ENCODE results near the gene USB1.

The USB1 gene

DNA sequence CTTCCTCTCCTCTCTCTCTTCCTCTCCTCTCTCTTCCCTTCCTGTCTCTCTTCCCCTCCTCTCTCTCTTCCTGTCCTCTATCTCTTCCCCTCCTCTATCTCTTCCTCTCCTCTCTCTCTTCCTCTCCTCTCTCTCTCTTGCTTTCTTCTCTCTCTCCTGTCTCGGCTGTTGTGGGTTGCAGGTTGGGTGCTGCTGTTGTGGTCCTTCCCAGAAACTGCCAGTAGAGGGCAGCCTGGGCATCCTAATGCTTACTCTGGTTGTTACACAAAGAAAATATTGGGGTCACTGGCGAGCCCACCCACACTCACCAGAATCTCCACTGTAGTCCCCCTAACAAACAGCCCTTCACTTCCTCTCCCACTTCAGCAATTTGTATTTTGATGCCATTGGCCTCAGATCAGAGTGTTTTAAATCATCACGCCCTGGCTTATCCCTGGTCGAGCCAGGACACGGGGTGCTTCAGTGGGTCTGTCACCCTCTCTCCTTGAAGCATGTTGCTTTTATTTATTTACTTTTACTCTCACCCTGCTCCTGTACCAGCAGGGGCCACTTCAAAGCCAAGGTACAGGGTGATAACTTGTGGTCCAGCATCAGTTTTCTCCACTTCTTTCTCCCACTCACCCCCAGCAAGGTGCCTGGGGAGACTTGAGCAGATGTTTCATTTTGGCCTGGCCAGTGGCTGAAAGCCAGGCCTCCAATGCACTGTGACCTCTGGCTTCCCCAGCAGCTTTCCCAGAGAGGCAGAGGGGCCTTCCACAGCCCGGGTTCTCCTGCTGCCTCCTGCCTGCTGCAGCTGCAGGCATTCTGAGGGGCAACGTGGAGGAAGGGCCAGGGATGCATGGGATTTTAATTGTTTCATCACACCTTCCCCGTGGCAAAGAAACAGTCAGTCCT lies 19.7 kb downstream of the USB1 start:
- DNase-seq (ENCODE audit: low spot score) = peak; percentile 70

DNA sequence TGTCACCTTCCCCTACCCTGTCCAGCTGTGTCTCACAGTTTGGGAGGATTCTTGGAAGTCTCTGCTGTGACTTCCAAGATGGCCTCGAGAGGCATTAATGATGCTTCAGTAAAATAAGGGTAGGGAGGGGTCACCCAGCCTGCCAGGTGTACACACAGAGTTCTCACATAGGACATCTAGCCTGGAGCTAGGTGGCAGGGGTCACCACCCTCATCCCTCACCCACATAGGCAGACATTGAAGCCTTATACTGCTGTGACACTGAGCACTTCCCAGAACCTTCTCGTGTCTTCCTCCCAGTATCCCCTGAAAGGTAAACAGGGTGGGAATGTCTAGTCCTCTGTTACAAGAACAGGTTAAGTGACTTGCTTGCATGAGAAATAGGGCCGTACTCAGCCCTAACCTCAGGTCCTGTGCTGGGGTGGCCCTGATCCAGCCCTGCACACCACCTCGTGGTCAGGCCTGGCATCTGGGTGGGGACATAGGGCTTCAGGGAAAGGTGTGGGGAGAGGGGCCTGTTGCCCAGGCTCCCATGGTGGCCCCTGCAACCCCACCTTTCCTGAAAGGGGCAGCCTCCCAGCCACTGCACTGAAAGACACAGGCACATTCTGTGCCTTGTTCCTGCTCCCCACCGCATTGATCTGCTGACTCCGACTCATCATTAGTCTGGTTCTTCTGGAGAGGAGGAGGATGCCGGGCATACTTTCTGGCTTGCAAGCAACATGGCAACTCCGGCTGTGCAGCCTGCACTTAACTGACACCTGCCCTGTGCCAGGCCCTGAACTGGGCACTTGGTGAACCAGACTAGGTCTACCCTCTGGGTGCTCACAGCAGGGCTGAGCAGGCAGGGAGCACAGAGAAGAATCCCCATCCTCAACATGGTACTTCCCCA lies 20.7 kb downstream of the USB1 start:
- no peak for DNase-seq (ENCODE audit: low spot score)

DNA sequence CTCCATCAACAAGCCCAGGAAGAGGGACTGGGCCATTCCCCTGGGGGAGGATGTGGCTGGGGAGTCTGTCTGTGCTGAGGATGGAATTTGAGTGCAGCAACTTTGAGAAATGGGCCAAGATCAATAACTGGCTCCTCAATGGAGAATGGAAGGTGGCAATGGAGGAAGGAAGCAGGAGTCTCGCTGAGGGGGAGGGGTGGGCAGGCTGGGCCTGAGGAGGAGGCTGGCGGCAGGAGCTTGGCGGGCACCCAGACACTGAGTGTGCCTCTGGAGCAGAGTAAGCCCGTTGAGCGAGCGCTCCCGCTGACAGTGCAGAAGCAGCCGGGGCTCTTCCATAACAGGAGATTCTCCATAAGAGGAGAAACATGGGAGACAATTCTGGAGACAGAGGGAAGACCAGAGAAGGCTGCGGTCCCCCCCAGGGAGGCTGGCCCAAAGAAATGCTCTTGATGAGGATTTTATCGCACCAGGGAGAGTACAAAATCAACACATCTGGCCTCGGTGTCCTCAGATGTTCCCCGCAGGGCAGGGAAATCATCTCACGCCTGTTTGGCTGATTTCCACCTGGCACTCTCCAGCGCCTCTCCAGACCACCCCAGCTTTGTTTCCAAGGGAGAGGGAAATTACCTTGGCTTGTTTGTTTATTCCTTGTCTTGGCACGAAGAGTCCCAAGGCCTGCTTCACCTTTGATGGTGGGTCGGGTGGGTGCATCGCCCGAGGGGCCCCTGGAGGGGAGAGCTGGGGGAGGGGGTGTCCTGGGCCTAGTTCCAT lies 21.6 kb downstream of the USB1 start:
- no peak for DNase-seq (ENCODE audit: low spot score)

DNA sequence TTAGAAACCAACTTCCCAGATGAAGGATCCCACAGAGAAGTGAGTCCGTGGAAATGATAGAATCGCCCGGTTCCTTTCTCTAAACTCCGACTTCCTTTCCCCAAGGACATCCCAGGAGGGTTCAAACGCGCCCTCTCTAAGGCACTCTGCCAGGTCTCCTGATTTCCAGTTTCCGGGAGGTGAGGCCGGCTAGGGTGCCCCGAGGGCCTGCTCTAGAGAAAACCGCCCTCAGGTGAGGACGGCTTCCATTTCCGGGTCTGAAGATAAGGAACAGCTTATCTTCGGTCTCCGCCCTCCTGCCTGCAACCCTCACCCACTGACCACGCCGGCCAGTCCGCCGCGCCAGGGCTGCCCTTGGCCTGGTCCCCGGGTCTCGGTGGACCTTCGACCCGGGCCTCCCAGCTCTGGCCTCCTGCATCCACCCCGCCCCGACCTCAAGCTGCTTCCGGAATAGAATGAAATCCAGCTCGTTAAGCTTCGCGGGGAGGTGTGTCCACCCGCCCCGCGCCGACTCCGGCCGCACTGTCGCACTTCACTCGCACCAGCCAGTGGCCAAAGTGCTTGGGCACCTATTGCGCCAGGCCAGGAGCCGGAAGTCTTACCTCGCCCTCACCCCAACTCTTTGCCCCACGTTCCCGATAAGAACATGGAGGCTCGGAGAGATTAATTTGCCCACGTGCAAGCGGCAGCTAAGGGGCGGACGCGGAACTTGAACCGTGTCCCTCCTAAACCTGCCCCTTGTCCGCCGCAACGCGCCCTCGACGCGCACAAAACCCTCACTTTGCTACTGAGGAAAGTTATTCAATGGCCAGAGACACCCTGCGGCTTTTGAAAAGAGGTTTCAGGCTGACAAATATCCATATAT lies 23.5 kb downstream of the USB1 start:
- no peak for DNase-seq (ENCODE audit: low spot score)

DNA sequence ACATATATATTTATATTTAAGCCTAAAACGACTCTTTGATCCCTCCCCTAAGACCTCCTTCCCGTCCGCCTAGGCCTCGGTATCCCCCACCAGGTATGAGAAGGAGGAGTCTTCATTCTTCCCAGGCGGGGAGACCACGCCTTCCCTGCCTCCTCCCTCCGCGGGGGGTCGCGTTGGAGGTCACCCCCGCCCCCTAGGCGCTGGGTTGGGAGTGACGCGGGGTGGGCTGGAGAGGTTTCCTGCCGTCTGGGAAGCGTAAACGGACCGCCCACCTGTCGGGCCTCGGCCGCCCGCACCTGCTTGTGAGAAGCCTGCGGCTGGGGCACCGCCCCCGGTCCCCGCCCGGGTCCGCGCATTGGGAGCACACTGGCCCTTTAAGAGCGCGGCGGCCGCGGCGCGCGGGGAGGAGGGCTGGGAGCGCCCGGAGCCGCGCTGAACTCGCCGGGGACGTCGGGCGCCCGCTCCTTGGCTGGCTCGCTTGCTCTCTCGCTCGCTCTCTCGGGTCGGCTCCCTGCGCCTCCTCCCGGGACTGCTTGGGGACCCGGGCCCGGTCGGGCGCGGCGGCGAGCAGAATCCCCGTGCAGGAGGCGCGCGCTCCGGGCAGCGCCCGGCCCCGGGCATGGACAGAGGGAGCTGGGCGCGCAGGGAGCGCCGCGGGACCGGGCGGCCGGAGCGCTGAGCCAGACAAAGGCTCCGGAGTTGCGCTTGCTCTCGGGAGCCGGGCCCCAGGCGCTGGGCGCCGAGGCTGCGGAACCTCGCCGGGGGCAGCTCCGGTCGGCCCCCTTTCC lies 24.3 kb downstream of the USB1 start, which contains the start of gene MMP15:
Gene MMP15, plus strand, starts transcription at position 404 of the 788 bp plus-strand sequence. CDS start 597 bp downstream, outside the sequence.
- DNase-seq (ENCODE audit: low spot score) = peak; percentile 61

DNA sequence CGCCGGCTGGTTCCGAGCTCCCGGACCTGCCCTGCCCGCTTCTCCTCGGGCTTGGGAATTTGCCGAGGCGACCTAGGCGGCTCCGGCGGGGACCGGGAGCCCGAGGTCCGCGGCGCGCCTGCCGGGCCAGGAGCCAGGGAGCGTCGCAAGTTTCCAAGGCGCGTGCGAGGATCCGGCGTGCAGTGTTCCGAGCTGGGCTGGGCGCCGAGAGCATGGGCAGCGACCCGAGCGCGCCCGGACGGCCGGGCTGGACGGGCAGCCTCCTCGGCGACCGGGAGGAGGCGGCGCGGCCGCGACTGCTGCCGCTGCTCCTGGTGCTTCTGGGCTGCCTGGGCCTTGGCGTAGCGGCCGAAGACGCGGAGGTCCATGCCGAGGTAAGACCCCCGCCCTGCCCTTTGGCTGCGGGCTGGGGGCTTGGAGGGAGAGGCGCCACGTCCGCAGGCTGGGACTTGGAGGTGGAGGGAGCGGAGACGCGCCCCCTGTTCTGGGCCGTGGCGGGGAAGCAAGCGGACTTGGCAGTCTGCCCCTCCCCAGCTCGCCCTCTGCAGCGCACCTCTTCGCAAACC lies 25.0 kb downstream of the USB1 start:
- no peak for DNase-seq (ENCODE audit: low spot score)

DNA sequence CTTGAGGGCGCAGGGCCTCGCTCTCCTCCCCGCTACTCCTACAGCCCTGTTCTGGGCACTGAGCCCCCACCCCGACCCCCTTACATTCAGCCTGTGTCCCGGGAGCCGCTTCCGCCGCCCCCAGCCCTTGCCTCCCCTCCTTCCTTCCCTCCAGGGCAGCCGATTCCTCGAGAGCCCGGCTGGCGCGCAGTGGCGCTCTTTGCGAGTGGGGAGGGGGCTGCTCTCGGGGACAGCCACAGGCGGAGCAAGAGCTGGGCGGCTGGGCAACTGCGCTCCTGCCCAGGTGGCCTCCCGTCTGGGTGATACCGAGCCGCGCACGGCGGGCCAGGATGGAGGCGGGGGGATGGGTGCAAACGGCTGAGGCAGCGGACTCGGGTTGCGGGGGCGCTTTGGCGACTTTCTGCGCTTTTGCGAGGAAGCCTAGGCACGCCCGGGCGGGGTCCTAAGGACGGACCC lies 25.5 kb downstream of the USB1 start:
- DNase-seq (ENCODE audit: low spot score) = no peak

DNA sequence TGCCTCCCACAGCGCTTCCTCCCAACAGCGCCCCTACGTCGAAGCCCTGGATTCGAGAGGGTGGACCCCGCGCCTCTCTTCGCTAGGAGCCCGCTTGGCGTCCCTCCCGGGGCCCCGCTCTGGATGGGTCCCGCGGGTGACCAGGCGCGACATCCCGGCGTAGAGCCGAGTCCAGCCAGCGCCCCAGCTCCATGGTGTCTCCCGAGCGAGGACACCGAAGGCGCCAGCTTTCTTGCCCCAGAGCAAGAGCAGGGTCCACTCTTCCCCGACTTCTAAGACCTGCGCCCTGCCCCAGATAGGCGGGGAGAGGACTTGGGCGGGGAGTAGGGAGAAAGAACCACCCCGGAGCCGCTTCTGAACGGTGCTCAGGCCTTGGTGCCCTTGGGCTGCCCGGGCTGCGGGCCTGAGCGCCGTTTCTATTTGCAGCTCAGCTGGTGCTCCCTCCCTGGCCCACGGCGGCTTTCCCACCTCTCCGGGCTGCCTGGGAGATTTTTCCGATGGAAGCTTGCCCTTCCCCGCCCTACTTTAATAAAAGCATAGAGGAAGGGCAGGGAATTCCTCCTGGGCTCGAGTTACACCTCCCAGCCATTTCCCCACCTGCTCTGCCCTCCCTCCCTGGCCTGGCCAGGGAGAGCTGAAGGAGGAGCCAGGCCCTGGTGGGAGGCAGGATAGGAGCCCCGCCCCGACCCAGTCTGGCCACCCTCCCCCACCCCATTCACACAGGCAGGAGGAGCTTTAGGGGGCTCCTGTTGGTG lies 26.1 kb downstream of the USB1 start:
- DNase-seq (ENCODE audit: low spot score) = no peak

DNA sequence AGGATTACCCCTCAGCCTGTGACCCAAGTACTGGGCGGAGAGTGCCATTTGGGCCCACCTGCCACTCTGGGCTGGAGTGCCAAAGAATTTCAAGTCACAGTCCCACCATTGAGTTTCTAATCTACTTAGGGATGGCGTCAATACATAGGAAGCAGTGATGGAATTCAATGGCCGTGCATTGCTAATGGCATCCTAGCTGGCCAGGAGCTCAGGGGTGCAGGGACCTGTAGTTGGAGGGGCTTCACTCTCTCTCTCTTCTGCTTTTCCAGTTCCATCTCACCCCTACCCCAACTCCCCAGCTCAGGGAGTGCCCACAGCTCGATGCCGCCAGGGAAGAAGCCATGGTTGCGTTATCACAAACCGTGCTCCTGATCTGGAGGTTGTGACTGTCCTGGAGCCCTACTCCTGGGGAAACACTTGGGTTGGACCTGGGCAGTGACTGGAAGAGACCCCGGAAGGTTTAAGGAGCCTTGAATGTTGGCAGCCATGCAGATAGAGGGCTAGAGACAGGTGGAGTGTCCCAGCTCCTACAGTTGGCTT lies 26.8 kb downstream of the USB1 start:
- DNase-seq (ENCODE audit: low spot score) = no peak

DNA sequence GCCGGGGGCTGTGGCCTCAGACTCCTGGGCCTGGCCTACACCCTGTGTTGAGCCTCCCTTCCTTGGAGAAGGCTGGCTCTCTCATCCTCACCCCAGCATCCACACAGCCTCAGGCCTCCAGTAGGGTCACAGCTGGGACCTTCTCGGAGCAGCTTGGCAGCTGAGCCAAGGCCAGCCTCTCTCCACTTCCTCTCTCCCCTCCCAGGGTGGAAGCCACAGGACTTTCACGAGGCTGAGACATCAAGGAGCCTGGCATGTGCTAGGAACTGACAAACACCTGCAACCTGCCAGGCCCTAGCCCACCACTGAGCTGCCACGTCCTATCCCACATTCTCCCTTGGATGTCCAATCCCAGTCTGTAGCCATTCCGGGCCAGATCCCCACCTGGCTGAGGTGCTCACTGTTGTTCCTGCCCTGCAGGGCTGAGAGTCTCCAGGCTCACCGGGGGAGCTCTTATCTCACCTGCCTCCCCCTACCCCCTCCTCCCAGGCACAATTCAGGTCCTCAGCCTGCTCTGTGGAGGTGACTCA lies 27.4 kb downstream of the USB1 start:
- DNase-seq (ENCODE audit: low spot score) = no peak

DNA sequence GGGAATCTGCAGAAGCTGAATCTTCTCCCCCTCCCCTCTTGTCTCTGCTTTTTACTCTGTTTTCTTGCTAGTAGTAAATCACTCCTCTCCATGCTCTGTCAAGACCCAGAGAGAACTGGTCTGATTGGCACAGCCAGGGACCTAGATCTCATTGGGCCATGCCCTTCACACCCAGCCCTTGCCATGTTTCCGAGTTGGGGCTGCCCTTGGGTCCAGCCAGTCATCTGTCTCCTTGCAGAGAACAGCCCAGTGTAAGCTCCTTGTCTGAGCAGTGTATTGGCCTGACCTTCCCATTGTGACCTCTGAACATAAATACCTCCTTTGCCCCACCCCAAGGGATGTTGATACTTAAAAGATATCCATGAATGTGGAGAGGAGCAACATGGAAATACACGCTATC lies 28.2 kb downstream of the USB1 start:
- DNase-seq (ENCODE audit: low spot score) = no peak

DNA sequence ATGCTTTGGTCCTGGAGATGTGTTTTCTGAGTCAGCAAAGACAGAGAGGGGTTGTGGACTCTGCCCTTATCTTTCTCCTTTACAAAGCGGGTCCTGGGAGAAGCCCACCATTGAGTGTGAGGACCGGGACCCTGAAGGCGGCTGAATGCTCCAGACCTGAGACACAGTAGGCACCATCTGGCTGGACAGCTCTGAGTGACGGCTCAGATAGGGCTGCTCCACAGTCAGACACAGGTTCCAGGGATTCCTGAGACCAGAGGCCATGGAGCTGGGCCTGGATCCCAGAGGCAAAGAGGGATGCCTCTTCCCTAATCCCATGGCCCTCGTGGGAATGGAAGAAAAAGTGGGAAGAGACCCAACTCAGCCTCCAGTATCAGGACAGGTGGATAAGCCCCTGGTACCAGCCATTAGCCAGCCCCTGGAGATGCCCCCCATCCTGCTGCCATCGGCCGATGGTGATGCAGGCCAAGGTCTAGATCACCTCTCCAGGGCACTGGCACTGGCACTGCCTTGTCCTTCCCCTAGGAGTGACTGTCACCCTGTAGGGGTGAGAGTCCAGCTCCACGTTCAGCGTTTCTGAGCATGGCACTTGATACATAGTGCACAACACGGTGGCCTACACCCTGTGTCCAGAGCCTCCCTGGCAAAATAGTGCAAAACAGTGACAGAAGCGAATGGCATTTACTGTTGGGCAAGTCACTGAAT lies 29.1 kb downstream of the USB1 start:
- no peak for DNase-seq (ENCODE audit: low spot score)

DNA sequence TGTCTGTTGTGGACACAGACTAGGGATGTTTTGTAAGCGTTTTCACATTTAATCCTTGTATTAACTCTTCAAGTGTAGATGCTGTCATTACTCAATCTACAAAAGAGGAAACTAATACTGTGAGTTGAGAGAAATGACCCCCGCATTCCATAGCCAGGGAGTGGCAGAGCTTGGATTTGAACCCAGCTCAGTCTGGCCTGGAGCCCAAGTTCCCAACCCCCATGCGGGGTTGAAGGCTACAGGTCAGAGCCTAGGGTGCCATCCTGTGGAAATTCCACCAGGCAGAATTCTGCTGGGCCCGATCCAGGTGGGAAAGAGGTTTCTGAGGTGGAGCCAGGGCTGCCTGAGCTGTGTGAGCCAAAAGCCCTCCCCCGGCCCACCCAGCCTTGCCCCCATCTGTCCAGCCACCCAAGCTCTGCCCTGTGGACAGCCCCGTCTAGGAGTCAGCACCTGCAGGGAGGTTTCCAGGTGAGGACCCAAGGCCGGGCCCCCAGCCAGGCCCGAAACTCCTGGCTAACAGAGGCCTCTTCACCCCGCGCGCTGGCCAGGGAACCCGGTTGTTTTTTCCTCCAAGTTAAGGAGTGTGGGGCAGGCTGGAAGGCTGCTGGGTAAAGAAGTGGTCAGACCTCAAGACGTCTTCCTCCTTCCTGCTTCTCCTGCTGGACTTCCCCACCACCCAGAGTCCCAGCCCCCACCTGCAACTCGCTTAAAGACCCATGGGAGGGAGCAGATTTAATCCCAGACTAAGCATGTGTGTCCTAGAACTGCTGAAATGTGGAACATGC lies 30.0 kb downstream of the USB1 start:
- no peak for DNase-seq (ENCODE audit: low spot score)

DNA sequence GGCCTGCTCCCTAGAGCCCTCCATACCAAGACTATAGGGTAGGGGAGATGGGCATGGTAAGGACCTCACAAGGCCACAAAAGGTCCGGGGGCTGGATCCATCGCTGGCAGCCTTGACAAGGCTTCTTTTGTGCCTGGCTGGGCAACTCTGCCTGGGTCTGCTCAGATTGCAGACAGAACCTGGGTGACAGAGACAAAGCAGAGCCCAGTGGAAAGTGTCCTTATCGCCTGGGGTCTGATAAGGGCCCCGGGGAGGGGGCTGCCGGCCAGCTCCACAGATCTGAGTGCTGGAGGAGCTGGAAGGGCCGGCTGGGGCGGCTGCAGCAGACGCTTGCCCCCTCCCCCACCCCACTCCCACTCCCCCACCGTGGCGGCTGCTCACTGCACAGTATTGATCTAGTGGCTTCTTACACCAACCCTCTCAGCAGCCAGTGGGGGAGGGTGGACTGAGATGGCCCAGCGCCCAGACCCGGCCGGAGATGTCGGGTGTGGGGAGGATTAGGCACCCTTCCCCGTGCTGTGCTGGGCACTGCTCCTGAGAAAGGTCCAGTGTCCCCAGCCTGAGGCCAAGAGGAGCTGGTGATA lies 31.6 kb downstream of the USB1 start:
- DNase-seq (ENCODE audit: low spot score) = no peak

DNA sequence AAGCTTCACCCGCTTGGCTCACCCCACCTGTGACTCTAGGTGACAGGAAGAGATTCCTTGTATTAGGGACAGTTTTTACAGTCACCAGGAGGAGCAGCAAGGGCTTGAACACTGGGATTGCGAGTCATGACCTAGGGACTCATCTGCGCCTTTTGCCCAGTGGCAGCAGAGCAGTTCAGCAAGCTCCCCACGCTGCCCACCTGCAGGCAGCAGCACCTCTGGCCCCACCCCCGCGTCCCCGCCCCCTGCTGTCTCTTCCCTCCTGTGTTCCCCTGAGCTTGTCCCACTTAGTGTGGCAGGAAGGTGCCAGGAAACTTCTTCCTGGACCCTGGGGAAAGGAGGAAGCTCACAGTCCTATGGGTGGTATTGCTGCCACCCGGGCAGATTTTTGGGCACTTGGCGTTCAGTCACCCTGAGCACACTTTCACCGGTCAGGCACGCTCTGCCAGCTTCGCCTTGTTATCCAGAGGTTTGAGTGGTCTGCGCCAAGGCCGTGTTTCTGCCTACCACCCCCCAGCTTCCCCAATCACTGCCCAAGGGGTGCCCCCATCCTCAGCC lies 33.0 kb downstream of the USB1 start:
- DNase-seq (ENCODE audit: low spot score) = no peak

DNA sequence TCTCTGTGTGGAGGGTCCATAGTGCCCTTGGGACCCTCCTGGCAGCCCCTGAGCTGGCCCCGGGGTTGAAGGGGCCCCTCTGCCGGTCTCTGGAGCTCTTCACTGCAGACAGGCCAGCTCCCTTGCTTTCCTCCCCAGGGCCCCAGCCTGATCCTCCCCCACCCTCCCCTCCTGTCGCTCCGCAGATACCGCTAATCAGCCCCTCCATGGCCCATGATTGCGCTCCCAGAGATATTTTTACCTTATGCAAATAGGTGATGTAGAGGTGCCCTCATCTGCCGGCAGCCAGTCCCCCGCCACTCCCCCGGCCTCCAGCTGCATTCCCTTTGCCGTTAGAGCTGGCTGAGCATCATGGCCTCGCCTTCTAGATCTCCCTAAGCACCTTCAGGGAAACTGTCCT lies 33.6 kb downstream of the USB1 start:
- DNase-seq (ENCODE audit: low spot score) = no peak
